CD4-positive, alpha-beta T cell treated with Interferon gamma for 1 hour (primary cell): ENCODE measurements around the gene SMC6.

Experiments used
- DNase-seq: peaks from one replicate; pipeline ENCODE4 v3.0.0-alpha.2; 2020

SMC6 gene

DNA sequence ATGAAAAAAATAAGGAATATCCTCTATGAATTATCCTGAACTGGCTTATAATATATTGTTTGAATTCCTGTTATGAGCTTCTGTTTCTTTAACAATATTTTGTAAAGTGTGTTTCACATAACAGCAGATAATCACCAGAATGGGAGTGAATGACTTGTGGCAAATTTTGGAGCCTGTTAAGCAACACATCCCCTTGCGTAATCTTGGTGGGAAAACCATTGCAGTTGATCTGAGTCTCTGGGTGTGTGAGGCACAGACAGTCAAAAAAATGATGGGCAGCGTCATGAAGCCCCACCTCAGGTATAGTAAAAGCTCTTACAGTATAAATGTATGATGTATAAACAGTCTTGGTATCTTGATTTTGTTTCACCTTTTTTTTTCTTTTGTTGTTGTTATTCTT, 6.2 kb upstream of the SMC6 start:
- DNase-seq, result peak; percentile 5

DNA sequence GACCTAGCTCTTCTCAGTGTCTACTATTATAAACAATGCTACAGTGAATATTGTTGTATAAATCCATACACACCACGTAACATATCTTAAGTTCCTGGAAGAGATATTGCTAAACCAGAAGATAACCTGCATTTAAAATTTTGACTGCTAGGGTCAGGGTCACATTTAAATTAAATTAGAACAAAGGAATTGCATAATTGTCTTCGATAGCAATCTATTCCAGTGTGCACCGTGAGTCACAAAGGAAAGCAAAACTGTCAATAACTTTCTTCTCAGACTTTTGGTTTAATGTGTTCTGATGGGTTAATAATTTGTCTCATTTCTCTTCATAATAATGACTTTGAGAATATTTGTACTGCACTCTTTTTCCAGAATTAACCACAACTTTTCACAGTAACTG, 4.5 kb upstream of the SMC6 start:
- DNase-seq, result no peak

DNA sequence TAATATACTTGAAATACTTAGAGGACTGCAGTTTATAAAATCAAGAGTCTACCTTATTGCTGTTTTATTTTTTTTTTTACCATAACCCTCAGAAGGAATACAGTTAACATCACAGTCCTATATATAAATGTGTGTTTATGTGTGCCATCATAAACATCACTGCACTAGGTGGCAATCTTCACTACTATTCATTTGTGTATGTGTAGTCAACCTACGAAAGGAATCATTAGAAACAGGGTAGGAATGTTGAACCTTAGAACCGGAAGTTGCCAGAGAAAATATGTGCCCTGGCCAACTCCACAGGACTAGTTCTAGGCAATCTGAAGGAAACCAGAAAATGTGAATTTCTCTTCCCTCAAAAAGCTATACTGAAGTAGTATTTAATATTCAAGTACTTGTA, 3.7 kb upstream of the SMC6 start:
- DNase-seq, result no peak

DNA sequence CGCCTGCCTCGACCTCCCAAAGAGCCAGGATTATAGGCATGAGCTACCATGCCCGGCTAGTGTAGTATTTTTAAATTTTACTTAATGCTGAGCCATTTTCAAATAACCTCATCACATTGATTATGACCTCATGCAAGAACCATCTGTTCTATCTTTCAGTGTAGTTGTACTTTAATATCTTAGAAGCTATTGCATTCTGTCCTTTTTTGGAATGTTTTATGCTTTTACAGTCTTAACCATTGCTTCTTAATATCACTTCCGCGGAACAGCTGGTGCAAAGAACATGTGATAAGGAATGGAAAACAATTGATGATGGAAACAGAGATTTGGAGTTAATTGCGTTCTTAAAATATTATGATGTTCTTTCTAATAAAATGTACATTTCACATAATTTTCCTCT, 3.1 kb upstream of the SMC6 start:
- DNase-seq, result no peak

DNA sequence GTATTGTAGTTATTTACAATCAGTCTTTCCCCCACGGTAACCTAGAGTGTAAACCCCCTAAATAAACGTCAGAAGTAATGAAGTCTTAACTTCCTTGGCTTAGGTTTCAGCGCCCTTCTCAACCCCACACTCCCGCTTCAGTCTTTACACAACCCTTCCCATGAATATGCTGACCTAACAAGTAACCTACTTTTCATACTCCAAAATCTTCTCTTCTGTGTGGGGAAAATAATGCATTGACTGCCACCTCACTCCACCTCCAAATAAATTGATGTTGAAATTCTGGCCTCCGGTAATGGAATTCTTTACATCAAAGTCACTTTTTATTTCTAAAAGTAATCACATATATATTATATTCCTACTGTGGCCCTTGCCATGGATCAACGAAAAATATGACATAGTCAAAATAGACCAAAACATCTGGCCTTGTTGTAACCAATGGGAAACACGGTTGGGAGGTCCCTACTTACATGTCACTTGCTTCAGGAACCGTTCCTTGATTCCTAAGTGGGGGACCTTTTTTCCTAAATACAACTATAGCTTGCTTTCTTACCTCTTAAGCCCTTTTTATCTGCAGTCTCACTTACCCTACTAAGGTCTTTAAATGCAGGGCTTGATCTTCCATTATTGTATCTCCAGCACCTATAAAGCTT, 1.3 kb upstream of the SMC6 start:
- DNase-seq, result no peak

DNA sequence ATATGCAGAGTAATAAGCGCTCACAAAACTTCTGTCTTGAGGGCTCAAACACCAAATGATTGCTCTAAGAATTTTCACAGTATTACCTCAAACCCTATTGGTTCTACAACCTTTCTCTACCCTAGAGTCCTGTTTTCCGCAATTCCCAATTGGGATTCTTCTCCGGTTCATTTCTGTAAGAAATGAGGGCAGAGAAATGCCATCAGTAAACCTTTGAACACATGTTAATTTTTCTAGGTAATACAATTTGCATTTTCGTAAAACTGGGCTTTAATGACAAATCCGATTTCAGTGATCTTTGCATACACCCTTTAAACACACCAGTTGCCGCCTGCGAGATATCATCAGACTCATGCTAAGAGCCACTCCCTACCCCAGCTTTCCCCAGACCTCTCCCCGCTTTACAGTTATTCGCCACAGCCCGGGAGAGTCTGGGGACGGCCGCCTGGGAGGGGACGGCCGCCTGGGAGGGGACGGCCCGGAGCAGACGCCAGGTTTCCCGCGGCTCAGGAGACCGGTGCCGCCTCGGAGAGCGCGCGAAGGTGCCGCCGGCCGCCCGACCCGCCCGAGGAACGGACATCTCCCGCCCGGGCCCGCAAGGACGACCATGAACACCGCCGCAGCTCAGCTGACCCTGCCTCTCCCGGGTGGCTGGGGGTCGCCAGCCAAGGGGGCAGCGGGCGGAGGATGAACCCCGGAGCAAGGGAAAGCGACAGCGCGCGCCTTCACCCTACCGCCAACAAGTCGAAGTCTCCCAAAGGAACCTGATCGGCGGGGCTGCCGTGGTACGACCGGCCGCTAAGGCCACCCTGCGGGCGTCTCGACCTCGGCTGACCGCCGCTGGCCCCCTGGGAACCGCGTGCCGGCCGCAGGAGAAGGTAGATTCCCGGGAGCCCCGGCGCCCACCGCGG, 463 bp downstream of the SMC6 start:
- peak; percentile 39 for DNase-seq

DNA sequence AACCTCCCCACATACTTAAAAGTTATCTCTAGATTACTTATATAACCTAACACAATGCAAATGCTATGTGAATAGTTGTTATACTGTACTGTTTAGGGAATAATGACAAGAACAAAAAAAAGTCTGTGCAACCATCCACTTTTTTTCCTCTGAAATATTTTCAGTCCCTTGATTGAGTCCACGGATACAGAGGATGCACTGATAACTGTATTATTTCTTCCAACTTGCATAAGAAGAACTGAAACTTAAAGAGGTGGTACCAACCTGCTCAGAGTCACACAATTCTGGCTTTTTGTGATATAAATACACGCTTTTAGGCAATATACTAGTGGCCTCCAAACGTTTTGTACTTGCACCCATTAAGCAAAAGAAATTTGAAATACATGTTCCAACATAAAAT, 1.4 kb downstream of the SMC6 start:
- DNase-seq, result no peak

DNA sequence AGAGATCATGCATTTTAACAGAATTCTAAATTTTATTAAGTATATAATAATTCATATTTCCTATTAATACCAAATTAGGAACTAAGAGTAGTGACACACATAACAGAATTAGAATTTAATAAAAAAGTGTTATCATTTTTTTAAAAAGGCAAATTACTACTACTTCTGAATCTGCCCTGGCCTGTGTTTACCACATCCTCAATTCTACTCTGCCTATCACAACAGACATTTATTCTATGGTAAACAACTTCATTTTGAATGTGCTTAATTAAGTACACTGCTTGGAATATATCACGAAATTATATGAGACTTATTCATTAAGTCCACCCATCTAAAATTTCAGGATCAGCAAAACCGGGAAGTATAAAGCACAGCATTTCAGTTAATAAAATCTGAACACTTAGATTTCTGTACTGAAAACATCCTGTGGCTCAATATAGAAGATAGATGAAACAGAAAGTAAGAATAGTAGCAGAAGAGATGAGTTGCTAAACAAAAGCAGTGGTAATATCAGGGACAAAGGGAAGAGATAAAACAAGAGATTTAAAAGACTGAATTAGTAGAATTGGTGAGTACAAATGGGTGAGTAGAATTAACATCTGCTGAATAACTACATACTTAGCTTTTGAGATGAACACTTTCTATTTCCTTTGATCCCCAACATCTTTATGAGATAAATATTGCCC, 3.7 kb downstream of the SMC6 start:
- DNase-seq, result no peak

DNA sequence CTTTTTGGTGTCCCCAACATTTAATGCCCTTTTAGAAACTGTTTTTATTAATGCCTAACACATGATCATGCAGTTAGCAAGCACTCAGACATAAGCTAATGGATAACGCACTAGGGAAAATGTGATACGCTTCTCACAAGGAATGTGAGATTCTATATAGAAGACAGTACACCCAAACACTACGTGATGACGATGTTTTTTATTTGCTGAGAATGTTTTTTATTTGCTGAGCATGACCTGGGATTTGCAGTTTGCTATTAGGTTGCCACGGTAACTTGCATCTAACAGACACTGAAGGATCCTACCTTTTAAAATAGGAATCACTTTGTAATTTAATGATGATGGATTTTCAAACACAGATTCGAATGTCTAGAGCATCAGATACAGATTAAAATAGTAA, 4.9 kb downstream of the SMC6 start:
- DNase-seq, result no peak

DNA sequence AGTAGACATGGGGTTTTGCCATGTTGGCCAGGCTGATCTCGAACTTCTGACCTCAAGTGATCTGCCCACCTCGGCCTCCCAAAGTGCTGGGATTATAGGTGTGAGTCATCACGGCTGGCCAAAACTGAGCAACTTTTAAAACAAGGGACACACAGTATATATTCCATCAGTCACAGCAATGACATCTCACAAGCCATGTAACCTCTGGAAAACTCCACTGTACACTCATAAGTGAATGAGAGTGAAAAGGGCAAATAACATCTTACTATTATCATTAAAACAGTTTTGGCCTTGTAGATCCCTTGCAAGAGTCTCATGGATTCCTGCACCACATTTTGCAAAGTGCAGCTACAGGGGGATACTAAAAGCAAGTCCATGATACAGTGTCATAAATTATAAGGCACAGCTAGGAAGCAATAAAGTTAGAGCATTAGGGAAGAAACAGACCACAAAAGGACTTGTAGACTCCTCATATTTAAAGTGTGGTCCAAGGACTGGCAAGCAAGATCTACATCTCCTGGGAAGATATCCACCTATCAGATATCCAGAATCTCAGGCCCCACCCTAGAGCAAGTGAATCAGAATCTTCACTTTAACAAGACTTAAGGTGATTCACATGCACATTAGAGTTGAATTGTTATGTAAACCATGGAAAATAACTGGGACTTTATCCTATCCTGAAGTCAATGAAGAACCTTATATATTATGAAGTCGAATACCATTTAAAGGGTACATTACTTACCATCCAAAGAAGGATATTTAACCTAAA, 5.7 kb downstream of the SMC6 start:
- no peak for DNase-seq

DNA sequence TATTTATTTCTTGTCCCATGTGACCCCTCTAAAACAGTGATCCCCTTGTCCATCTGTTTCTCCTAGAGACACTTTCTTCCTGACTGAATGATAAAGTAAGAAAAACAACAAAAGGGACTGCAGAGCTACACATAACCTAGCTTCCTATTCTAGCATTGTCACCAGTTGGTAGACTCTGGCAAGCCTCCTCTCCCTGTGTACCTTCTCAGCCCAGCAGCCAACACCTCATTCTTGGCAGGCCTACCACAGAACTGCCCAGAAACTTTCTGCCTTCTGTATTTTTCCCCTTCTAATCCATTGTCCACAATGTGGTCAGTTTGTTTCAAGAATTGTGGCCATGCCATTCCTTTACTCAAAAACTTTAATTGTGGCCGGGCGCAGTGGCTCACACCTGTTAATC, 13.4 kb downstream of the SMC6 start:
- no peak for DNase-seq

DNA sequence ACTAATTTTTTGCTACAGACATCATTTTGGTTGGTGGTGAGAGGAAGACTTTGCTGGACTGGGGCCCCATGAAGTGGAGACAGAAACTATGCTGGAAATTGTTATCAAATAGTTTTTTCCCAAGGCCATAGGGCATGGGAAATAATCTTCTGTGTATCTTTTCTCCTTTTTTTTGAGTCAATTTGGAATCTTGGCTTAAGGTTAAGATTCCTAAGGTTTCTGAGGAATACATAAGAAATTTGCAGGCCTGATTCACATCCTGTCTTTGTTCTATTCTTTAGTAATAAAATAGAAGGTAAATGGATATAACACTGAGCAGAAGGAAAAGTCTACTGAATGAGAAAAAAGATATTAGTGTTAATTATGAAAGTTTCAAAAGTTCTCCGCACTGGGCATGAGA, 16.6 kb downstream of the SMC6 start:
- no peak for DNase-seq

DNA sequence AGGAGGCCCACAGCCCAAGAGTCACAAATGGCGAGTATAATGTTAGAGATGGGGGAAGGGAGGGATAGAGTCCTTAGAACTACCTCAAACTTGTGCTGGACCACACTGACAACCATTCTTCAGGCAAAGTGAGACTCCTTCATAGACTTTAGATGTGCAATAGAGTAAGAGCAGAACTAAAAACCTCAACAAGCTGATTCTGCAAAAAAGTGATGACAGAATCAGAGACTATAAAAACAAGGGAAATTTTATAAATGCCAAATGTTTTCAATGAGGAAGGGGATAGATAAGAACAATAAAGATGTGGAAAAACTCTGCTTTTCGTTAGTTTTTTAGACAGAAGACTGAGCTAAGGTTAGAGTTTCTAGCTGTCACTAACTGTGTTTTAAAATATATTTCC, 17.7 kb downstream of the SMC6 start:
- DNase-seq, result no peak

DNA sequence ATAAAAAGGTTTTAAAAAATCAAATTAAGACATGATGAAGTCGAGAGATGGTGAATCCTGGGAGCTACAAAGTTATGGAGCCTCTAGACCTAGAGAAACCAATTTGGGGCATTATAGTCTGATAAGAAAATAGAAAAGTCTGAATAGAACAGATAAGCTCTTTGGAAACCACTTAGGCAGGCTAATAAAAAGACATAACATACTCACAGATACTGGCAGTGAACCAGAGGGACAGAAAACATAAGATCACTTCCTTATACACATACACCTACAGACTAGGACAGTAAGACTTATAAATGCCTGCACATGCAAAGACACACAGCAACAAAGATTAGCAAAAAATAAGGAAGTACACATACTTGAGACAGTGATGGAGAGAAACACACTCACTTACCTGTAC, 20.0 kb downstream of the SMC6 start:
- DNase-seq, result no peak

DNA sequence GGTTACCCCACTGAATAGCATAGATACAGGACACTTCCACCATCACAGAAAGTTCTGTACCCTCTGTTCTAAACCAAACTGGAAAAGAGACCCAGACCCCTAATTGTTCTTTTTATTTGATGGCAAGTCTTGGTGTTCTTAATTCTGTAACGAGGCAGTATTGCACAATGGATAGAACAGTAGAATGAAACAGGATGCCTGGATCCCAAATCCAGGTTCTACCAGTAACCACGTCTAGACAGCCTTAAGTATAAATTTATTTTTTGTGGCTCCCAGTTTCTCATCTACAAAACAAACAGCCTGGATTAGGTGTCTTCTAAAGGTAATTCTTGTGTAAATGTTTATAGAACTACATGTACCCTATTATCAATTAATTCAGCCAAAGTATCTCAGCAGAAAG, 23.7 kb downstream of the SMC6 start:
- DNase-seq, result no peak

DNA sequence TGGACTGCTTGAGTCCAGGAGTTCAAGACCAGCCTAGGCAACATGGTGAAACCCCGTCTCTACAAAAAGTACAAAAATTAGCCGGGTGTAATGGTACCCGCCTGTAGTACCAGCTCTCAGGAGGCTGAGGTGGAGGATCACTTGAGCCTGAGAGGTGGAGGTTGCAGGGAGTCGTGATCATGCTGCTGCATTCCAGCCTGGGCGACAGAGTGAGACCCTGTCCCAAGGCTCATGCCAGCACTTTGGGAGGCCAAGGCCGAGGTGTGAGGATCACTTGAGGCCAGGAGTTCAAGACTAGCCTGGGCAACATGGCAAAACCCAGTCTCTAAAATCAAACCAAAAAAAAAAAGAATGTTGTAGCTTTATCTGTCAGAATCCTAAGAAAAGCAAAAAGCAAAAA, 25.4 kb downstream of the SMC6 start:
- no peak for DNase-seq

DNA sequence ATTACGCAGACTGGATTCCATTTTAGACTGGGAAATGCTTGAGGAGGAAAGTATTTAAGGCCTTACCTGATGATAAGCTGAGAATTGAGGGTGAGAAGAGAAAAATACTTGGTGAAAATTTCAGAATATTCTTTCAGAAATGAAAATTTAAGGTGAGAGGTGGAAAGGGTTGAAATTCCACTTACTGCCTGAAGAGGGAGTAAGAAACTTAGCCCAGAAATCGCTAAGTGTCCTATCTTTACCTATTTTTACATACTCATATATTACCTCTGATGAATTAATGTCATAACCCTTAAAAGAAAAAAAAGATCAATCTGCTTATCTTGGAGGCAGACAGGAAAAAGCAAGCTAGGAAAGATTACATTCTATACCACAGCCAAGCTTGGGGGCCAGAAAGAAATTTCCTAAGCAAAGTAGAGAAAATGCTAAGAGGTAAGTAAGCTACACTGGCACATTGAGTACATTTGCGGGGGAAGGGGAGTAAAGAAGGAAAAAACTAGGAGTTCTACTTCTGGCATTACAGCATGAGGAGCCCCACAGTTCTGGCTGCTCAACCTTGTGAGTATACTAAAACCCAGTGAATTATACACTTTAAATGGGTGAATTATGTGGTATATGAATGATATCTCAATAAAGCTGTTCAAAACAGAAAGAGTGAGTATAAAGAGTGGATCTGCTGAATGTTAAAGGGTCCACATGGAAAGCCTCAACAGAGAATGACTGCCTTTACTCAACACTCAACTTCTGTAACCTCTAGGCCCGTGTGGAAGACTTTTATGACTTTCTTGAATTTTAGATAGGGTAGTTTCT, 33.8 kb downstream of the SMC6 start:
- no peak for DNase-seq

DNA sequence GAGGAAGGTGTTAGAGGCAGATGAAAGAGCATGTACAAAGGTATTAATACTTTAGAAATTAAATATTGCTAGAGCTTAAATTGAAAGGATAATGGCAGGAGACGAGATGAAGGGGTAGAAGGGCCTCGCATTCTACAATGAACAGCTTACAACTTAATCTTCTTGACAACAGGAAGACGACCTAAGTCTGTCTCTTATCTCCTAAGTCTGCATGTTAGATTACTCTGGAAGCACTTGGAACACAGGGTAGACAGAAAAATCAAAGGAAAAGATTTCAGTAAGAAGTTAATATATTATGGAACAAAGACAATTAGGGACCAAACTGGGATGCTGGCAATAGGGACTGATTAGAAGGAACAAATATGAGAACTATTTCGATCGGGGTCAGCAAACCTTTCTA, 34.9 kb downstream of the SMC6 start:
- DNase-seq, result no peak

DNA sequence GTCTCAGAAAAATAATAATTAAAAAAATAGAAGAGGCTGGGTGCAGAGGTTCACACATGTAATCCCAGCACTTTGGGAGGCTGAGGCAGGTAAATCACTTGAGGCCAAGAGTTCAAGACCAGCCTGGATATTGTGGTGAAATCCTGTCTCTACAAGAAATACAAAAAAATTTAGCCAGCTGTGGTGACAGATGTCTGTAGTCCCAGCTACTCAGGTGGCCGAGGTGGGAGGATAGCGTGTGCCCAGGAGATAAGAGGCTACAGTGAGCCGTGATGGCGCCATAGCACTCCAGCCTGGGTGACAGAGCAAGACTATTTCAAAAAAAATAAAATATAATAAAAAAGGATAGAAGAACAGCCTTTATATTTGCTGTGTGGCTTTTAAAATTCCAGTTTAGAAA, 35.9 kb downstream of the SMC6 start:
- no peak for DNase-seq

DNA sequence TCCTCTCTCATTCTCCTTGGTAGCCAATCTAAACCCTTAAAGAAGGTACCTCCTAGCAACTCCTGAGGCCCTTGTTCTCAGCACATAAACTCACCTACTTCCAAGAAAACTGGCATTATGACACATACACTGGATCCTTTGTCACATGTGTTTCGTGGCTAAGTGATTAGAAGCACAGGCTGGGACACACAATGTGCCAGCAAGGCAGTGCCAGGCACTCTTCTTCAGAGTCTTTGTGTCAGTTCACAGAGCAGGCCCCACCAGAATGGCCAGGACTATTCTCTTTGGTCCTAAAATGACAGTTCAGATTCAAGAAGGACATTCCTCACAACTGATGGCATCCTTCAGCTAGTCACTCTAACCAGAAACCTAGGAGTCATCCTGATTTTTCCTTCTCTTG, 40.3 kb downstream of the SMC6 start:
- no peak for DNase-seq

DNA sequence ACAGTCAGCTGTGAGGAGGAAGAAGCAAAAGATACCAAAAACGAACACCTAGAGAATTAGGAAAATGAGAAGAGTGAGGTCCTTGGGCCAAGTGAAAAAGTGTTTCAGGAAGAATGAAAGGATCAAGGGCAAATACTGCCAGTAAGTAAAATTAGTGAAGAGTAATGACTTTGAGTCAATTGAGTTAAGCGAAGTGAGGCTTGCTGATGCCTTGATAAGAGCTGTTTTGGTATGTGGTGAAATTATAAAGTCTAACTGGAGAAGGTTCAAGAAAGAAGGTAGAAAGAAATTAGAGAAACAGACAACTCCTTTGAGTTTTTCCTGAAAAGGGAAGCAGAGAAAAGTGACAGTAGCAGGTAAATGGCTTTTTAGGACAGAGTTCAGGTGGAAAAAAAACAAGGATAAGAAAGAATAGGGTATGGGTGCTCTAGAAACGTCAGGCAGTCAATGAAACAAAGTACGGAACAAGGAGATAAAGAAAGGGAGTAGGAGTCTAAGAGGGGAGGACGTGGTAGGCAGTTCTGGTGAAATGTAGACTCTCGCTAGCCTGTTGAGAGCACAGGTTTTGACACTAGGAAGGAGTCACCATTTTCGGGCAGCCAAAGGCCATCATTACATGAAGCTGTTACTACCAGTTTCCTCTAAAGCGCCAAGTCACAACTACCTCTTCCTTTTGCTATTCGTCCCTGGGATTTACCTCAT, 42.9 kb downstream of the SMC6 start:
- DNase-seq, result no peak

DNA sequence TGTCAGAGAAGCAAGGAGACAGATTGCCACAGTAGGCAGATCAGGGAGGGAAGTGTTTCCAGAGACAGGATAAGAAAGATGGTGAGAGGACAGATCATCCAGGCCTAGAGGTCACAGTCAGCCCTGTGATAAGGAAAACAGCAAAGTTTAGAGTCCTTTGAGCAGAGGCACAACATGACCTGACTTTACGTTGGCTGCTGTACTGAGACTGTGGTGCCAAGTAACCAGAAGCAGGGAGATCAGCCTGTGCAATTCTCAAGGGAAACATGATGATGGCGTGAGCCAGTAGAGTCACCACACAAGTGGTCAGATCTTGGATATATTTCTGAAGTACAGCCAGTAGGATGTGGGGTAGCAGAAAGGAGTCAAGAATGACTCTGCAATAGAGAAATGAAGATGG, 43.7 kb downstream of the SMC6 start:
- DNase-seq, result no peak
